ENCODE data around the gene DACT2.

DACT2 gene

GRCh38 chr6:168367285-168367751 is 47.7 kb upstream of the DACT2 start:
- no peak for TF ChIP-seq CTCF (IDR thresholded peaks at IDR 0.05; ENCODE audit: borderline replicate concordance, extremely low read depth, low read length, poor library complexity, severe bottlenecking)
- no peak for TF ChIP-seq EZH2 (IDR thresholded peaks at IDR 0.05; ENCODE audit: borderline replicate concordance, low read depth, low read length, severe bottlenecking)
- Histone ChIP-seq H3K27ac (ENCODE audit: low read length) (no peak overlapping the region), H4K20me1 (ENCODE audit: insufficient read depth, low read length) (no peaks in the 10 kb centered on the region), H3K4me1 (ENCODE audit: insufficient read depth, low read length) (no peaks in the 10 kb centered on the region), H3K79me2 (ENCODE audit: insufficient read depth, low read length) (no peaks in the 10 kb centered on the region), H3K4me3 (ENCODE audit: low read depth in 1 of 2, low read length in 2 of 2) (no peak overlapping the region), H3K36me3 (ENCODE audit: insufficient read depth, low read length) (no peaks in the 10 kb centered on the region), H3K9ac (ENCODE audit: low read depth, low read length) (no peak overlapping the region), H3K4me2 (ENCODE audit: insufficient read depth, low read length) (no peak overlapping the region), H2AFZ (ENCODE audit: low read depth, low read length) (no peak overlapping the region), H3K9me3 (ENCODE audit: insufficient read depth, low read length, severe bottlenecking) (no peaks in the 10 kb centered on the region), H3K27me3 (ENCODE audit: insufficient read depth, low read length, poor library complexity) (no peaks in the 10 kb centered on the region)
- no peak for DNase-seq
- no peak for ATAC-seq (ENCODE audit: insufficient read depth, low read depth)

GRCh38 chr6:168366473-168366872 is 46.9 kb upstream of the DACT2 start:
- H3K4me1 ChIP-seq (ENCODE audit: insufficient read depth, low read length): no peaks in the 10 kb centered on the region
- no peaks in the 10 kb centered on the region for H3K27me3 ChIP-seq (ENCODE audit: insufficient read depth, low read length, poor library complexity)
- no peak overlapping the region for H3K4me2 ChIP-seq (ENCODE audit: insufficient read depth, low read length)
- H3K9ac ChIP-seq (ENCODE audit: low read depth, low read length): no peak overlapping the region
- H3K9me3 ChIP-seq (ENCODE audit: insufficient read depth, low read length, severe bottlenecking): peaks cover 2% of the 10 kb centered on the region
- H3K27ac ChIP-seq (ENCODE audit: low read length): no peak overlapping the region
- DNase-seq: no peak
- no peaks in the 10 kb centered on the region for H3K79me2 ChIP-seq (ENCODE audit: insufficient read depth, low read length)
- no peak overlapping the region for H3K4me3 ChIP-seq (ENCODE audit: low read depth in 1 of 2, low read length in 2 of 2)
- no peak for ATAC-seq (ENCODE audit: insufficient read depth, low read depth)
- H4K20me1 ChIP-seq (ENCODE audit: insufficient read depth, low read length): no peaks in the 10 kb centered on the region
- H3K36me3 ChIP-seq (ENCODE audit: insufficient read depth, low read length): no peaks in the 10 kb centered on the region
- no peak overlapping the region for H2AFZ ChIP-seq (ENCODE audit: low read depth, low read length)
- TF ChIP-seq CTCF (IDR thresholded peaks at IDR 0.05; ENCODE audit: borderline replicate concordance, extremely low read depth, low read length, poor library complexity, severe bottlenecking) (no peak), EZH2 (IDR thresholded peaks at IDR 0.05; ENCODE audit: borderline replicate concordance, low read depth, low read length, severe bottlenecking) (no peak)

GRCh38 chr6:168365422-168366165 is 46.0 kb upstream of the DACT2 start:
- ATAC-seq (ENCODE audit: insufficient read depth, low read depth): no peak
- Histone ChIP-seq H4K20me1 (ENCODE audit: insufficient read depth, low read length) (no peaks in the 10 kb centered on the region), H3K27me3 (ENCODE audit: insufficient read depth, low read length, poor library complexity) (no peaks in the 10 kb centered on the region), H2AFZ (ENCODE audit: low read depth, low read length) (no peak overlapping the region), H3K4me2 (ENCODE audit: insufficient read depth, low read length) (no peak overlapping the region), H3K36me3 (ENCODE audit: insufficient read depth, low read length) (no peaks in the 10 kb centered on the region), H3K9me3 (ENCODE audit: insufficient read depth, low read length, severe bottlenecking) (peaks cover 2% of the 10 kb centered on the region), H3K4me1 (ENCODE audit: insufficient read depth, low read length) (no peaks in the 10 kb centered on the region), H3K27ac (ENCODE audit: low read length) (no peak overlapping the region), H3K4me3 (ENCODE audit: low read depth in 1 of 2, low read length in 2 of 2) (no peak overlapping the region), H3K9ac (ENCODE audit: low read depth, low read length) (no peak overlapping the region), H3K79me2 (ENCODE audit: insufficient read depth, low read length) (no peaks in the 10 kb centered on the region)
- TF ChIP-seq CTCF (IDR thresholded peaks at IDR 0.05; ENCODE audit: borderline replicate concordance, extremely low read depth, low read length, poor library complexity, severe bottlenecking): no peak
- TF ChIP-seq EZH2 (IDR thresholded peaks at IDR 0.05; ENCODE audit: borderline replicate concordance, low read depth, low read length, severe bottlenecking): no peak
- no peak for DNase-seq
